Keratinocyte (primary cell): ENCODE measurements around the gene RFESD. TPM values are rescaled to one million over a fixed set of nuclear protein-coding genes. Genes with fewer than 3 reads are reported as not detected.

ENCODE experiments used
- DNase-seq: peaks from one replicate; pipeline ENCODE4 v3.0.0-alpha.2; 2011; ENCODE audit warnings: low read depth, missing footprints, low spot score
- FAIRE-seq: peaks from 2 replicates; lab custom pipeline; 2011; peaks lifted over from hg19 to GRCh38; lab: Jason Lieb, UNC
- H2AFZ ChIP-seq: 2 replicates; pipeline ENCODE4 v1.6.0; 2012; ENCODE audit warnings: low read length, control low read depth, inconsistent platforms; ENCODE audit not compliant: control insufficient read depth
- H3K27ac ChIP-seq: 2 replicates; pipeline ENCODE4 v1.5.1; 2011; ENCODE audit warnings: low read length; ENCODE audit not compliant: control insufficient read depth, insufficient read depth
- H3K27me3 ChIP-seq: 3 replicates; pipeline ENCODE4 v1.6.0; 2011; ENCODE audit warnings: low read length; ENCODE audit not compliant: control insufficient read depth, insufficient read depth; ENCODE audit errors: extremely low read depth
- H3K36me3 ChIP-seq, 2 experiments: 2 replicates in 1 of 2; 3 replicates in 1 of 2; pipeline ENCODE4 v1.5.1; 2011; ENCODE audit warnings: low read length in 2 of 2, mild to moderate bottlenecking in 1 of 2; ENCODE audit not compliant: control insufficient read depth in 2 of 2, insufficient read depth in 2 of 2; ENCODE audit errors: extremely low read depth in 1 of 2
- H3K4me1 ChIP-seq: 3 replicates; pipeline ENCODE4 v1.5.1; 2011; ENCODE audit warnings: low read length; ENCODE audit not compliant: control insufficient read depth, insufficient read depth; ENCODE audit errors: extremely low read depth
- H3K4me2 ChIP-seq: 3 replicates; pipeline ENCODE4 v1.6.0; 2011; ENCODE audit warnings: low read depth, low read length; ENCODE audit not compliant: control insufficient read depth, insufficient read depth; ENCODE audit errors: extremely low read depth
- H3K4me3 ChIP-seq, 3 experiments: fragments of 200-600 bp in 1 of 3; sonication (generic) in 1 of 3; 2 replicates in 2 of 3; 3 replicates in 1 of 3; pipeline ENCODE4 v1.5.1; 2011 to 2016; ENCODE audit warnings: low read length in 3 of 3, mild to moderate bottlenecking in 3 of 3, control low read depth in 2 of 3, inconsistent platforms in 1 of 3, low read depth in 1 of 3, mixed read lengths in 1 of 3, mixed run types in 1 of 3, moderate library complexity in 1 of 3; ENCODE audit not compliant: control insufficient read depth in 2 of 3, insufficient read depth in 2 of 3; ENCODE audit errors: extremely low read depth in 1 of 3
- H3K79me2 ChIP-seq: 2 replicates; pipeline ENCODE4 v1.6.0; 2012; ENCODE audit warnings: low read length; ENCODE audit not compliant: control insufficient read depth, insufficient read depth
- H3K9ac ChIP-seq: 3 replicates; pipeline ENCODE4 v1.6.0; 2011; ENCODE audit warnings: low read length; ENCODE audit not compliant: control insufficient read depth, insufficient read depth; ENCODE audit errors: extremely low read depth
- H3K9me1 ChIP-seq: 3 replicates; pipeline ENCODE4 v1.6.0; 2011; ENCODE audit warnings: low read length; ENCODE audit not compliant: control insufficient read depth, insufficient read depth; ENCODE audit errors: extremely low read depth
- H3K9me3 ChIP-seq: 2 replicates; pipeline ENCODE4 v1.5.1; 2012; ENCODE audit warnings: low read depth, low read length; ENCODE audit not compliant: control insufficient read depth
- H4K20me1 ChIP-seq: 3 replicates; pipeline ENCODE4 v1.6.0; 2011; ENCODE audit warnings: low read length; ENCODE audit not compliant: control insufficient read depth, insufficient read depth; ENCODE audit errors: extremely low read depth
- EZH2 ChIP-seq: IDR thresholded peaks from one replicate; pipeline ENCODE4 v1.6.1; 2012; ENCODE audit warnings: inconsistent platforms, mild to moderate bottlenecking, low read length, moderate library complexity
- dilution Hi-C: fragments of 300-500 bp; cut with MboI; formaldehyde crosslinking; loops from one replicate; pipeline ENCODE4 v1.7.0; 2020; ENCODE audit warnings: low sequenced_read_pairs; ENCODE audit not compliant: extremely low pct_ligation_motif_present
- polyA plus RNA-seq, 5 experiments: library from polyadenylated mRNA; depleted of rRNA in 3 of 5; stranded (reverse) in 3 of 5; stranded (forward) in 1 of 5; unstranded in 1 of 5; fragments of >200 nt; gene quantifications; 1 replicate in 1 of 5; 2 replicates in 3 of 5; 3 replicates in 1 of 5; pipeline versions ENCODE4 v1.2.1 to v1.2.3, GENCODE V29; 2011 to 2012; ENCODE audit warnings: missing spikeins in 2 of 5, low read depth in 1 of 5, low replicate concordance in 1 of 5
- TF ChIP-seq, protein P1 (sequence below), 3 experiments: IDR thresholded peaks in 1 of 3; conservative IDR thresholded peaks in 1 of 3; optimal IDR thresholded peaks in 1 of 3; 2 replicates in 2 of 3; 3 replicates in 1 of 3; pipeline versions ENCODE3 to v1.5.1; 2011; ENCODE audit warnings: low read length in 3 of 3, mild to moderate bottlenecking in 3 of 3, moderate library complexity in 2 of 3, control low read depth in 1 of 3, inconsistent platforms in 1 of 3; ENCODE audit not compliant: insufficient read depth in 2 of 3; ENCODE audit errors: extremely low read depth in 1 of 3

RFESD gene
- polyA plus RNA-seq, 1 donor (not counting 4 experiments of a cell fraction or from before 2014, with no cell fraction given): 3.5 TPM

DNA sequence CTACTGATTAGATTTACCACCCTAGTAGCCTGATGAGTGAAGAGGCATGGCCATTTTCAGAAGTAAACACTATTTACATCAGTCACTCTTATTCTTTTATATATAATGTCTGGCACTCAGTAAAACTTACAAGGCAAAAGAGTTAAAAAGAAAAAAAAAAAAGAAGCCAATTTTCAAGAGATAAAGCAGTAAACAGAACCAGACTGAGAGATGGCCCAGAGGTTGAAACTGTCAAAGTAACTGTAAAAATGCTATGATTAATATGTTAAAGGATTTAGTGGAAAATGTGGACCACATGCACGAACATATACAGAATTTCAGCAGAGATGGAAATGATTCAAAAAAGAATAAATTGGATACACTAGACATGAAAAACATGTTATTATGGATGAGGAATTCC lies 33.1 kb upstream of the RFESD start:
- Histone ChIP-seq H3K4me3 (no peak overlapping the region), H3K27ac (no peak overlapping the region), H4K20me1 (no peaks in the 10 kb centered on the region), H3K27me3 (no peaks in the 10 kb centered on the region), H3K9ac (no peak overlapping the region), H2AFZ (no peak overlapping the region), H3K4me1 (peaks cover 16% of the 10 kb centered on the region), H3K9me1 (no peaks in the 10 kb centered on the region), H3K9me3 (no peaks in the 10 kb centered on the region), H3K36me3 (no peaks in the 10 kb centered on the region), H3K79me2 (no peaks in the 10 kb centered on the region), H3K4me2 (no peak overlapping the region)
- TF ChIP-seq, protein P1, sequence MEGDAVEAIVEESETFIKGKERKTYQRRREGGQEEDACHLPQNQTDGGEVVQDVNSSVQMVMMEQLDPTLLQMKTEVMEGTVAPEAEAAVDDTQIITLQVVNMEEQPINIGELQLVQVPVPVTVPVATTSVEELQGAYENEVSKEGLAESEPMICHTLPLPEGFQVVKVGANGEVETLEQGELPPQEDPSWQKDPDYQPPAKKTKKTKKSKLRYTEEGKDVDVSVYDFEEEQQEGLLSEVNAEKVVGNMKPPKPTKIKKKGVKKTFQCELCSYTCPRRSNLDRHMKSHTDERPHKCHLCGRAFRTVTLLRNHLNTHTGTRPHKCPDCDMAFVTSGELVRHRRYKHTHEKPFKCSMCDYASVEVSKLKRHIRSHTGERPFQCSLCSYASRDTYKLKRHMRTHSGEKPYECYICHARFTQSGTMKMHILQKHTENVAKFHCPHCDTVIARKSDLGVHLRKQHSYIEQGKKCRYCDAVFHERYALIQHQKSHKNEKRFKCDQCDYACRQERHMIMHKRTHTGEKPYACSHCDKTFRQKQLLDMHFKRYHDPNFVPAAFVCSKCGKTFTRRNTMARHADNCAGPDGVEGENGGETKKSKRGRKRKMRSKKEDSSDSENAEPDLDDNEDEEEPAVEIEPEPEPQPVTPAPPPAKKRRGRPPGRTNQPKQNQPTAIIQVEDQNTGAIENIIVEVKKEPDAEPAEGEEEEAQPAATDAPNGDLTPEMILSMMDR (optimal IDR thresholded peaks at IDR 0.05 in 1 of 3, IDR thresholded peaks at IDR 0.05 in 1 of 3, conservative IDR thresholded peaks at IDR 0.05 in 1 of 3; ENCODE audit: extremely low read depth in 1 of 3, insufficient read depth in 2 of 3, low read length in 3 of 3): no peak
- TF ChIP-seq EZH2: no peak
- DNase-seq (no peak), FAIRE-seq (no peak)
- dilution Hi-C loops: no loop called here

DNA sequence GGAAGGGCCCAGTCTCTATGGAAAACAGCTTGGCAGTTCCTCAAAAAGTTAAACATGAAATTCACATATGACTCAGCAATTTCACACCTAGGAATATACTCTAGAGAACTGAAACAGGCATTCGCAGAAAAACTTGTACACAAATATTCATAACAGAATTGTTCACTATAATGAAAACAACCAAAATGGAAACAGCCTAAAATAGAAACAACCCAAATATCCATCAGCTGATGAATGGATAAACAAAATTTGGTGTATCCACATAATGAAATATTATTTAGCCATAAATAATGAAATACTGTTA lies 31.5 kb upstream of the RFESD start:
- Histone ChIP-seq H3K4me3 (no peak overlapping the region), H3K27ac (no peak overlapping the region), H3K79me2 (no peaks in the 10 kb centered on the region), H3K27me3 (no peaks in the 10 kb centered on the region), H3K4me2 (no peak overlapping the region), H2AFZ (no peak overlapping the region), H3K9ac (no peak overlapping the region), H3K36me3 (no peaks in the 10 kb centered on the region), H3K9me3 (no peaks in the 10 kb centered on the region), H3K4me1 (peaks cover 23% of the 10 kb centered on the region), H4K20me1 (no peaks in the 10 kb centered on the region), H3K9me1 (no peaks in the 10 kb centered on the region)
- no peak for FAIRE-seq
- TF ChIP-seq, protein P1 (optimal IDR thresholded peaks at IDR 0.05 in 1 of 3, IDR thresholded peaks at IDR 0.05 in 1 of 3, conservative IDR thresholded peaks at IDR 0.05 in 1 of 3; ENCODE audit: extremely low read depth in 1 of 3, insufficient read depth in 2 of 3, low read length in 3 of 3): no peak
- no peak for TF ChIP-seq EZH2
- dilution Hi-C loops: no loop called here
- no peak for DNase-seq
